ENCODE measurements around the gene KLK14. TPM values are rescaled to one million over a fixed set of nuclear protein-coding genes. Genes with fewer than 3 reads are reported as not detected.

KLK14 gene
- total and polyA plus RNA-seq, 10 of the 15 experiments (the other 5 are each of a cell fraction or from before 2014, with no cell fraction given) = not detected

GRCh38 chr19:51108066-51108804 is 25.5 kb upstream of the KLK14 start, which contains the start of gene CTU1 (continued):
- TF ChIP-seq, protein P1, sequence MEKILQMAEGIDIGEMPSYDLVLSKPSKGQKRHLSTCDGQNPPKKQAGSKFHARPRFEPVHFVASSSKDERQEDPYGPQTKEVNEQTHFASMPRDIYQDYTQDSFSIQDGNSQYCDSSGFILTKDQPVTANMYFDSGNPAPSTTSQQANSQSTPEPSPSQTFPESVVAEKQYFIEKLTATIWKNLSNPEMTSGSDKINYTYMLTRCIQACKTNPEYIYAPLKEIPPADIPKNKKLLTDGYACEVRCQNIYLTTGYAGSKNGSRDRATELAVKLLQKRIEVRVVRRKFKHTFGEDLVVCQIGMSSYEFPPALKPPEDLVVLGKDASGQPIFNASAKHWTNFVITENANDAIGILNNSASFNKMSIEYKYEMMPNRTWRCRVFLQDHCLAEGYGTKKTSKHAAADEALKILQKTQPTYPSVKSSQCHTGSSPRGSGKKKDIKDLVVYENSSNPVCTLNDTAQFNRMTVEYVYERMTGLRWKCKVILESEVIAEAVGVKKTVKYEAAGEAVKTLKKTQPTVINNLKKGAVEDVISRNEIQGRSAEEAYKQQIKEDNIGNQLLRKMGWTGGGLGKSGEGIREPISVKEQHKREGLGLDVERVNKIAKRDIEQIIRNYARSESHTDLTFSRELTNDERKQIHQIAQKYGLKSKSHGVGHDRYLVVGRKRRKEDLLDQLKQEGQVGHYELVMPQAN (conservative IDR thresholded peaks at IDR 0.05) = peak; percentile 66
- TF ChIP-seq SP1 (IDR thresholded peaks at IDR 0.05; ENCODE audit: low read depth, low read length) (no peak), ETV6 (conservative IDR thresholded peaks at IDR 0.05 in 1 of 2, IDR thresholded peaks at IDR 0.05 in 1 of 2; ENCODE audit: borderline replicate concordance in 1 of 2, low read depth in 1 of 2) (no peak), BRCA1 (IDR thresholded peaks at IDR 0.05; ENCODE audit: low read depth, low read length) (no peak), CEBPZ (IDR thresholded peaks at IDR 0.05; ENCODE audit: low read depth, low read length) (no peak), CHD2 (IDR thresholded peaks at IDR 0.05; ENCODE audit: borderline replicate concordance, low read depth, low read length) (peak; percentile 91), ZBTB11 (CRISPR knock-in tag; IDR thresholded peaks at IDR 0.05) (no peak), HDAC6 (IDR thresholded peaks at IDR 0.05; ENCODE audit: unreplicated experiment) (no peak), RAD21 (IDR thresholded peaks at IDR 0.05; ENCODE audit: insufficient read depth, low read depth, low read length) (no peak), SIN3A (IDR thresholded peaks at IDR 0.05; ENCODE audit: low read depth, low read length) (peak; percentile 95)
- TF ChIP-seq, protein P2, sequence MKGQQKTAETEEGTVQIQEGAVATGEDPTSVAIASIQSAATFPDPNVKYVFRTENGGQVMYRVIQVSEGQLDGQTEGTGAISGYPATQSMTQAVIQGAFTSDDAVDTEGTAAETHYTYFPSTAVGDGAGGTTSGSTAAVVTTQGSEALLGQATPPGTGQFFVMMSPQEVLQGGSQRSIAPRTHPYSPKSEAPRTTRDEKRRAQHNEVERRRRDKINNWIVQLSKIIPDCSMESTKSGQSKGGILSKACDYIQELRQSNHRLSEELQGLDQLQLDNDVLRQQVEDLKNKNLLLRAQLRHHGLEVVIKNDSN (IDR thresholded peaks at IDR 0.05; ENCODE audit: borderline replicate concordance, extremely low read length, insufficient read depth, low read depth, low read length) = no peak
- TF ChIP-seq, protein P3, sequence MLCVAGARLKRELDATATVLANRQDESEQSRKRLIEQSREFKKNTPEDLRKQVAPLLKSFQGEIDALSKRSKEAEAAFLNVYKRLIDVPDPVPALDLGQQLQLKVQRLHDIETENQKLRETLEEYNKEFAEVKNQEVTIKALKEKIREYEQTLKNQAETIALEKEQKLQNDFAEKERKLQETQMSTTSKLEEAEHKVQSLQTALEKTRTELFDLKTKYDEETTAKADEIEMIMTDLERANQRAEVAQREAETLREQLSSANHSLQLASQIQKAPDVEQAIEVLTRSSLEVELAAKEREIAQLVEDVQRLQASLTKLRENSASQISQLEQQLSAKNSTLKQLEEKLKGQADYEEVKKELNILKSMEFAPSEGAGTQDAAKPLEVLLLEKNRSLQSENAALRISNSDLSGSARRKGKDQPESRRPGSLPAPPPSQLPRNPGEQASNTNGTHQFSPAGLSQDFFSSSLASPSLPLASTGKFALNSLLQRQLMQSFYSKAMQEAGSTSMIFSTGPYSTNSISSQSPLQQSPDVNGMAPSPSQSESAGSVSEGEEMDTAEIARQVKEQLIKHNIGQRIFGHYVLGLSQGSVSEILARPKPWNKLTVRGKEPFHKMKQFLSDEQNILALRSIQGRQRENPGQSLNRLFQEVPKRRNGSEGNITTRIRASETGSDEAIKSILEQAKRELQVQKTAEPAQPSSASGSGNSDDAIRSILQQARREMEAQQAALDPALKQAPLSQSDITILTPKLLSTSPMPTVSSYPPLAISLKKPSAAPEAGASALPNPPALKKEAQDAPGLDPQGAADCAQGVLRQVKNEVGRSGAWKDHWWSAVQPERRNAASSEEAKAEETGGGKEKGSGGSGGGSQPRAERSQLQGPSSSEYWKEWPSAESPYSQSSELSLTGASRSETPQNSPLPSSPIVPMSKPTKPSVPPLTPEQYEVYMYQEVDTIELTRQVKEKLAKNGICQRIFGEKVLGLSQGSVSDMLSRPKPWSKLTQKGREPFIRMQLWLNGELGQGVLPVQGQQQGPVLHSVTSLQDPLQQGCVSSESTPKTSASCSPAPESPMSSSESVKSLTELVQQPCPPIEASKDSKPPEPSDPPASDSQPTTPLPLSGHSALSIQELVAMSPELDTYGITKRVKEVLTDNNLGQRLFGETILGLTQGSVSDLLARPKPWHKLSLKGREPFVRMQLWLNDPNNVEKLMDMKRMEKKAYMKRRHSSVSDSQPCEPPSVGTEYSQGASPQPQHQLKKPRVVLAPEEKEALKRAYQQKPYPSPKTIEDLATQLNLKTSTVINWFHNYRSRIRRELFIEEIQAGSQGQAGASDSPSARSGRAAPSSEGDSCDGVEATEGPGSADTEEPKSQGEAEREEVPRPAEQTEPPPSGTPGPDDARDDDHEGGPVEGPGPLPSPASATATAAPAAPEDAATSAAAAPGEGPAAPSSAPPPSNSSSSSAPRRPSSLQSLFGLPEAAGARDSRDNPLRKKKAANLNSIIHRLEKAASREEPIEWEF (IDR thresholded peaks at IDR 0.05; ENCODE audit: insufficient replicate concordance, low read depth, low read length) = no peak
